A549 (cell line): ENCODE data around the gene OR7A10. TPM values are rescaled to one million over a fixed set of nuclear protein-coding genes. Genes with fewer than 3 reads are reported as not detected.

Experiments
- ATAC-seq, 2 experiments: fragments of 200-7000 bp in 1 of 2; fragments of >200 bp in 1 of 2; cut with Nextera tagmentation in 1 of 2; cut with Tn5 transposase in 1 of 2; 3 replicates each; pipeline versions ENCODE4 v1.8.0 to v1.9.1; 2018 to 2020; ENCODE audit warnings: mild to moderate bottlenecking in 1 of 2, moderate library complexity in 1 of 2
- CTCF ChIA-PET: fragments of 300-600 bp; sonication (Branson Sonifier 250); formaldehyde crosslinking; extraction: SDS; loops from one replicate; lab custom pipeline; 2021; ENCODE audit warnings: antibody characterized with exemption, inconsistent platforms; lab: Yijun Ruan, JAX
- POLR2A ChIA-PET: fragments of 350-600 bp; formaldehyde crosslinking; extraction: SDS; loops from one replicate; lab custom pipeline; 2021; ENCODE audit warnings: antibody characterized with exemption, inconsistent platforms; lab: Yijun Ruan, JAX
- DNase-seq, 2 experiments: peaks; one replicate each; pipeline versions ENCODE4 v3.0.0 to v3.0.0-alpha.2; 2011 to 2016; ENCODE audit warnings: low read depth in 1 of 2, low spot score in 1 of 2
- FAIRE-seq: peaks from 2 replicates; lab custom pipeline; 2011; peaks lifted over from hg19 to GRCh38; lab: Jason Lieb, UNC
- H3K27ac ChIP-seq, 2 experiments: fragments of >200 bp; sonication (Bioruptor Twin); formaldehyde crosslinking; 3 replicates each; pipeline ENCODE4 v1.5.1; 2016 to 2017
- H3K4me1 ChIP-seq: fragments of >200 bp; sonication (Bioruptor Twin); formaldehyde crosslinking; 3 replicates; pipeline ENCODE4 v1.6.1; 2016
- H3K4me2 ChIP-seq: fragments of >200 bp; sonication (Bioruptor Twin); formaldehyde crosslinking; 3 replicates; pipeline ENCODE4 v1.6.1; 2016
- H3K4me3 ChIP-seq: fragments of >200 bp; sonication (Bioruptor Twin); formaldehyde crosslinking; 3 replicates; pipeline ENCODE4 v1.5.1; 2016
- H3K9me3 ChIP-seq: fragments of >200 bp; sonication (Bioruptor Twin); formaldehyde crosslinking; 3 replicates; pipeline ENCODE4 v1.6.1; 2016
- ATOH8 ChIP-seq: fragments of 250-450 bp; sonication (Bioruptor Pico); IDR thresholded peaks from 2 replicates; pipeline ENCODE4 v1.5.0; 2020; ENCODE audit warnings: low read depth, mild to moderate bottlenecking, moderate library complexity
- BHLHE40 ChIP-seq: IDR thresholded peaks from 2 replicates; pipeline ENCODE4 v1.6.1; 2012; ENCODE audit warnings: low read depth, low read length, inconsistent platforms
- CBX2 ChIP-seq: fragments of 200-600 bp; sonication (generic); IDR thresholded peaks from 2 replicates; pipeline ENCODE4 v1.6.1; 2016; ENCODE audit warnings: low read depth, mild to moderate bottlenecking, borderline replicate concordance
- CEBPB ChIP-seq, 2 experiments: fragments of >200 bp in 1 of 2; sonication (Bioruptor Twin) in 1 of 2; formaldehyde crosslinking in 1 of 2; IDR thresholded peaks; 2 replicates each; pipeline ENCODE4 v1.6.1; 2012 to 2016
- EHF ChIP-seq: fragments of 250-450 bp; sonication (Bioruptor Pico); IDR thresholded peaks from 2 replicates; pipeline ENCODE4 v1.5.0; 2020; ENCODE audit warnings: mild to moderate bottlenecking
- EHMT2 ChIP-seq: fragments of 200-600 bp; sonication (generic); IDR thresholded peaks from 2 replicates; pipeline ENCODE4 v1.6.1; 2016; ENCODE audit warnings: antibody characterized with exemption, low read depth, mild to moderate bottlenecking, moderate library complexity
- GATA3 ChIP-seq: IDR thresholded peaks from 2 replicates; pipeline ENCODE4 v1.6.1; 2012; ENCODE audit warnings: borderline replicate concordance
- HMGXB4 ChIP-seq: fragments of 250-450 bp; sonication (Bioruptor Pico); IDR thresholded peaks from 2 replicates; pipeline ENCODE4 v1.5.0; 2021; ENCODE audit warnings: mild to moderate bottlenecking, moderate library complexity, borderline replicate concordance
- JUN ChIP-seq, 2 experiments: fragments of >200 bp; sonication (Bioruptor Twin); formaldehyde crosslinking; IDR thresholded peaks; 2 replicates in 1 of 2; 3 replicates in 1 of 2; pipeline ENCODE4 v1.6.1; 2016 to 2017
- KDM1A ChIP-seq: fragments of 200-600 bp; sonication (generic); IDR thresholded peaks from 2 replicates; pipeline ENCODE4 v1.6.1; 2016; ENCODE audit warnings: low read depth, mild to moderate bottlenecking
- MAZ ChIP-seq: fragments of 150-350 bp; IDR thresholded peaks from 2 replicates; pipeline ENCODE4 v1.6.1; 2014; ENCODE audit warnings: antibody characterized with exemption, low read depth, low read length, borderline replicate concordance
- NPAS2 ChIP-seq: fragments of 250-450 bp; sonication (Bioruptor Pico); IDR thresholded peaks from 2 replicates; pipeline ENCODE4 v1.8.0; 2022; ENCODE audit warnings: mild to moderate bottlenecking, moderate library complexity, borderline replicate concordance
- RAD21 ChIP-seq, 2 experiments: fragments of >200 bp in 1 of 2; sonication (Bioruptor Twin) in 1 of 2; formaldehyde crosslinking in 1 of 2; IDR thresholded peaks in 1 of 2; conservative IDR thresholded peaks in 1 of 2; 2 replicates in 1 of 2; 3 replicates in 1 of 2; pipeline ENCODE4 v1.6.1; 2012 to 2018; ENCODE audit warnings: inconsistent platforms in 1 of 2
- RFX5 ChIP-seq: fragments of 450-650 bp; IDR thresholded peaks from 2 replicates; pipeline ENCODE4 v1.7.1; 2014; ENCODE audit warnings: antibody characterized with exemption, mild to moderate bottlenecking, moderate library complexity
- TP53 ChIP-seq: fragments of 250-450 bp; sonication (Bioruptor Pico); IDR thresholded peaks from 2 replicates; pipeline ENCODE4 v1.5.0; 2021; ENCODE audit warnings: mild to moderate bottlenecking, moderate library complexity
- ZFP36 ChIP-seq: fragments of 450-650 bp; IDR thresholded peaks from 2 replicates; pipeline ENCODE4 v1.6.1; 2014; ENCODE audit warnings: borderline replicate concordance; ENCODE audit not compliant: partially characterized antibody
- ZNF302 ChIP-seq: fragments of 250-450 bp; sonication (Bioruptor Pico); IDR thresholded peaks from 2 replicates; pipeline ENCODE4 v1.9.0; 2021; ENCODE audit warnings: inconsistent platforms, mild to moderate bottlenecking, moderate library complexity
- WGBS: methylation state at CpG from one replicate; pipeline ENCODE4 v1.1.6; 2017; ENCODE audit errors: missing lambda C conversion rate; 5-methylcytosine and 5-hydroxymethylcytosine counted together
- polyA plus RNA-seq, 4 experiments: library from polyadenylated mRNA; depleted of rRNA in 3 of 4; stranded (reverse); fragments of >200 nt; fragmentation: RNase III in 1 of 4; extraction: RNeasy Plus Mini Kit Qiagen cat#74134 plus additional on column Dnase treatment in 1 of 4; gene quantifications; 2 replicates in 3 of 4; 3 replicates in 1 of 4; pipeline ENCODE4 v1.2.3, GENCODE V29; 2011 to 2017
- TF ChIP-seq, protein P1 (sequence below): IDR thresholded peaks from 2 replicates; pipeline ENCODE4 v1.6.1; 2012
- TF ChIP-seq, protein P2 (sequence below): IDR thresholded peaks from 2 replicates; pipeline ENCODE4 v1.6.1; 2012; ENCODE audit warnings: low read depth, borderline replicate concordance

The OR7A10 gene
- polyA plus RNA-seq, 2 of the 4 experiments (the other 2 are of a cell fraction), result not detected

GRCh38 chr19:14818588-14818987, 30.1 kb downstream of the OR7A10 start:
- WGBS, result 38% methylated on average over 8 of the region's 8 CpGs

DNA sequence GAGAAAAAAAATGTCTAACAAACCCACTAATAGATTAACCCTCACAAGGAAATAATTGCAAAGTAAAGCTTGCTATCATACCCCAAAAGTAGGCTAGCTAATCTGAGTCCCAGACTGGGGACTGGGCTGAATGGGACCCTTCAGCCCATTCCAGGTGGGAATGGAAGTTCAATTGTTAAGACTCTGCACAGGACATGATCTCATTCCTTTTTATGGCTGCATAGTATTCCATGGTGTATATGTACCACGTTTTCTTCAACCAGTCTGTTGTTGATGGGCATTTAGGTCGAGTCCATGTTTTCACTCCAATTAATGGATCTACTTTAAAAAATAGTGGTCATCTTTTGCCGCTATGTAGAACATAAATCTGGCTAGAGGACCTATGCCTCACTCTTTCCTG, 31.7 kb downstream of the OR7A10 start:
- Histone ChIP-seq H3K9me3 (no peaks in the 10 kb centered on the region), H3K4me3 (no peak overlapping the region), H3K4me2 (no peak overlapping the region), H3K27ac (no peak overlapping the region), H3K4me1 (no peaks in the 10 kb centered on the region)
- FAIRE-seq, result no peak
- no peak for ATAC-seq
- DNase-seq, result no peak
- TF ChIP-seq GATA3 (no peak), EHMT2 (no peak), NPAS2 (no peak)
- CTCF ChIA-PET, result interaction anchor here (1.1 kb wide), 1 partner anchor 31 kb away, joined by 3 read pairs; no protein-coding TSS in a partner anchor
- 9% methylated on average over 3 of the region's 3 CpGs for WGBS
- POLR2A ChIA-PET, result no interaction called here

More at GRCh38 chr19:14818588-14818987, 30.1 kb downstream of the OR7A10 start:
- TF ChIP-seq ZFP36 (no peak), JUN (IDR thresholded peaks at IDR 0.05) (no peak), ZNF302 (CRISPR knock-in tag) (no peak), EHF (CRISPR knock-in tag) (no peak)
- TF ChIP-seq, protein P1, sequence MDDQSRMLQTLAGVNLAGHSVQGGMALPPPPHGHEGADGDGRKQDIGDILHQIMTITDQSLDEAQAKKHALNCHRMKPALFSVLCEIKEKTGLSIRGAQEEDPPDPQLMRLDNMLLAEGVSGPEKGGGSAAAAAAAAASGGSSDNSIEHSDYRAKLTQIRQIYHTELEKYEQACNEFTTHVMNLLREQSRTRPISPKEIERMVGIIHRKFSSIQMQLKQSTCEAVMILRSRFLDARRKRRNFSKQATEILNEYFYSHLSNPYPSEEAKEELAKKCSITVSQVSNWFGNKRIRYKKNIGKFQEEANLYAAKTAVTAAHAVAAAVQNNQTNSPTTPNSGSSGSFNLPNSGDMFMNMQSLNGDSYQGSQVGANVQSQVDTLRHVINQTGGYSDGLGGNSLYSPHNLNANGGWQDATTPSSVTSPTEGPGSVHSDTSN, result no peak
- TF ChIP-seq, all 56 proteins: peak for 0
- FAIRE-seq (no peak), DNase-seq (no peak), ATAC-seq (no peak)
- Histone ChIP-seq H3K27ac (no peak overlapping the region), H3K4me2 (no peak overlapping the region), H3K4me1 (no peaks in the 10 kb centered on the region), H3K9me3 (no peaks in the 10 kb centered on the region), H3K4me3 (no peak overlapping the region)
- CTCF ChIA-PET, result no interaction called here
- POLR2A ChIA-PET, result no interaction called here

- POLR2A ChIA-PET, result no interaction called here
- WGBS, result 19% methylated on average over 2 of the region's 2 CpGs
- ATAC-seq, result no peak
- TF ChIP-seq TP53 (no peak), CBX2 (no peak), CEBPB (IDR thresholded peaks at IDR 0.05) (no peak), EHMT2 (no peak), ATOH8 (CRISPR knock-in tag) (no peak), MAZ (no peak), KDM1A (no peak), RFX5 (no peak), RAD21 (conservative IDR thresholded peaks at IDR 0.05 in 1 of 2, IDR thresholded peaks at IDR 0.05 in 1 of 2) (no peak), HMGXB4 (CRISPR knock-in tag) (no peak), BHLHE40 (no peak), JUN (IDR thresholded peaks at IDR 0.05) (no peak)
- TF ChIP-seq, protein P2, sequence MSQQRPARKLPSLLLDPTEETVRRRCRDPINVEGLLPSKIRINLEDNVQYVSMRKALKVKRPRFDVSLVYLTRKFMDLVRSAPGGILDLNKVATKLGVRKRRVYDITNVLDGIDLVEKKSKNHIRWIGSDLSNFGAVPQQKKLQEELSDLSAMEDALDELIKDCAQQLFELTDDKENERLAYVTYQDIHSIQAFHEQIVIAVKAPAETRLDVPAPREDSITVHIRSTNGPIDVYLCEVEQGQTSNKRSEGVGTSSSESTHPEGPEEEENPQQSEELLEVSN, result no peak
- Histone ChIP-seq H3K4me3 (no peak overlapping the region), H3K27ac (no peak overlapping the region), H3K4me2 (no peak overlapping the region), H3K4me1 (no peaks in the 10 kb centered on the region), H3K9me3 (no peaks in the 10 kb centered on the region)
- no peak for DNase-seq
- no peak for FAIRE-seq
- CTCF ChIA-PET, result no interaction called here
Measured at GRCh38 chr19:14814982-14815652, 33.6 kb downstream of the OR7A10 start.
